Right atrium auricular region (tissue), 2 donors: ENCODE data around the gene API5. TPM values are rescaled to one million over a fixed set of nuclear protein-coding genes. Genes with fewer than 3 reads are reported as not detected.

Experiments
- DNase-seq: peaks from one replicate; pipeline ENCODE4 v3.0.0-alpha.2; 2019; ENCODE audit warnings: low spot score
- H3K27ac ChIP-seq, 2 donors: fragments of 200-600 bp; sonication (generic); 1 replicate in 1 of 2; 2 replicates in 1 of 2; pipeline ENCODE4 v1.5.1; 2016 to 2019
- H3K27me3 ChIP-seq, 2 donors: fragments of 200-600 bp; sonication (generic); one replicate each; pipeline versions ENCODE4 v1.5.1 to v1.6.0; 2017 to 2019
- H3K36me3 ChIP-seq: fragments of 200-600 bp; sonication (generic); one replicate; pipeline ENCODE4 v1.5.1; 2016
- H3K4me1 ChIP-seq, 2 donors: fragments of 200-600 bp; sonication (generic); one replicate each; pipeline versions ENCODE4 v1.5.1 to v1.6.0; 2017 to 2019
- H3K4me3 ChIP-seq, 2 donors: fragments of 200-600 bp; sonication (generic); 1 replicate in 1 of 2; 2 replicates in 1 of 2; pipeline ENCODE4 v1.5.1; 2017 to 2019; ENCODE audit warnings: mild to moderate bottlenecking in 1 of 2, moderate library complexity in 1 of 2
- H3K9me3 ChIP-seq, 2 donors: fragments of 200-600 bp; sonication (generic); one replicate each; pipeline ENCODE4 v1.5.1; 2019
- total RNA-seq, 2 donors: library from RNA; depleted of rRNA; stranded (reverse); fragments of >200 nt; gene quantifications; one replicate each; pipeline ENCODE4 v1.1.0, GENCODE V29; 2016
- TF ChIP-seq, protein P1 (sequence below), 2 donors: fragments of 200-600 bp; sonication (generic); IDR thresholded peaks; one replicate each; pipeline ENCODE4 v1.5.1; 2019; ENCODE audit warnings: antibody characterized with exemption in 2 of 2

The API5 gene
- total RNA-seq, 2 donors from 2014 or later, result 37.7 to 50.3 TPM

GRCh38 chr11:43278193-43278956 is 33.4 kb upstream of the API5 start:
- Histone ChIP-seq H3K9me3 (no peaks in the 10 kb centered on the region), H3K36me3 (no peaks in the 10 kb centered on the region), H3K27me3 (no peaks in the 10 kb centered on the region), H3K27ac (no peak overlapping the region), H3K4me1 (no peaks in the 10 kb centered on the region), H3K4me3 (no peak overlapping the region)
- TF ChIP-seq, protein P1, sequence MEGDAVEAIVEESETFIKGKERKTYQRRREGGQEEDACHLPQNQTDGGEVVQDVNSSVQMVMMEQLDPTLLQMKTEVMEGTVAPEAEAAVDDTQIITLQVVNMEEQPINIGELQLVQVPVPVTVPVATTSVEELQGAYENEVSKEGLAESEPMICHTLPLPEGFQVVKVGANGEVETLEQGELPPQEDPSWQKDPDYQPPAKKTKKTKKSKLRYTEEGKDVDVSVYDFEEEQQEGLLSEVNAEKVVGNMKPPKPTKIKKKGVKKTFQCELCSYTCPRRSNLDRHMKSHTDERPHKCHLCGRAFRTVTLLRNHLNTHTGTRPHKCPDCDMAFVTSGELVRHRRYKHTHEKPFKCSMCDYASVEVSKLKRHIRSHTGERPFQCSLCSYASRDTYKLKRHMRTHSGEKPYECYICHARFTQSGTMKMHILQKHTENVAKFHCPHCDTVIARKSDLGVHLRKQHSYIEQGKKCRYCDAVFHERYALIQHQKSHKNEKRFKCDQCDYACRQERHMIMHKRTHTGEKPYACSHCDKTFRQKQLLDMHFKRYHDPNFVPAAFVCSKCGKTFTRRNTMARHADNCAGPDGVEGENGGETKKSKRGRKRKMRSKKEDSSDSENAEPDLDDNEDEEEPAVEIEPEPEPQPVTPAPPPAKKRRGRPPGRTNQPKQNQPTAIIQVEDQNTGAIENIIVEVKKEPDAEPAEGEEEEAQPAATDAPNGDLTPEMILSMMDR (IDR thresholded peaks at IDR 0.05), result peak in 1 of 2 donors; percentile 54
- DNase-seq, result no peak

DNA sequence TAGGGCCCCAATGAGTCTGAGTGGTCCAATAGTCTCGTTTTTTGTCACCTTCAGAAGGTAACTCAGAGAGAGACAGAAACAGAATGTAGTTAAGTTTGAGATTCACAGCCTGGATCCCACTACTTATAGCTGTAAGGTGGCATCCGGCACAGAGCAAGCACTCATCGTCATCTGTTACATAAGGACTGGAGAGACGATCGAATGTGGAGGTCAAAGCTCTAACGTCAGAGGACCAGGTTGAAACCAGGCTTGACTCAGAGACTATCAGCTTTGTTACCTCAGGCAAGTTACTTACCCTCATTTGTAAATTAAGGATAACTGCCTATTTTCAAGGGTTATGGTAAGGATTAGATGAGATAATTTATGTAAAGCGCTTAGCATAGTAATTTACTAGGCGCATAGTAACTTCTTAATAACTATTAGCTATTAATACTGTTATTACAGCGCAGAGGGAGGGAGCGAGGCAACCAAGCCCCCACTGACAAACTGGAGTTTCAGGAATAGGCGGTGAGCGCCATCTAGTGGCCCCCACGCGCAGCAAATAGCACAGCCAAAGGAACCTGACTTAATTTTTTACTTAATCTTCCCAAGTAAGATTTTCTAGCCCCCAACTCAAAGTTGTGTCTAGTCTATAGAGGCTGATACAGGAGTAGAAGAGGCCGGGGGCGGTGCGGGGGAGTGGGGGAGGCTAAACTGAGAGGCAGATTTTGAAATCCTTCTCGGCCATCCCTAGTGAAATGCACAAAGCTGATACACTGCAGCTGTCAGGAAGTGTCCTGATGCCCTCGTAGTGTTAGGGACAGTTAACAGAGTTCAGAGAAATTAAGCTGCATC is 29.0 kb upstream of the API5 start:
- H3K27ac ChIP-seq, result no peak overlapping the region
- H3K36me3 ChIP-seq, result no peaks in the 10 kb centered on the region
- no peak for DNase-seq
- H3K27me3 ChIP-seq, result no peaks in the 10 kb centered on the region
- H3K9me3 ChIP-seq, result no peaks in the 10 kb centered on the region
- TF ChIP-seq, protein P1 (IDR thresholded peaks at IDR 0.05), result peak; percentile 94 to 96
- no peaks in the 10 kb centered on the region for H3K4me1 ChIP-seq
- H3K4me3 ChIP-seq, result no peak overlapping the region

DNA sequence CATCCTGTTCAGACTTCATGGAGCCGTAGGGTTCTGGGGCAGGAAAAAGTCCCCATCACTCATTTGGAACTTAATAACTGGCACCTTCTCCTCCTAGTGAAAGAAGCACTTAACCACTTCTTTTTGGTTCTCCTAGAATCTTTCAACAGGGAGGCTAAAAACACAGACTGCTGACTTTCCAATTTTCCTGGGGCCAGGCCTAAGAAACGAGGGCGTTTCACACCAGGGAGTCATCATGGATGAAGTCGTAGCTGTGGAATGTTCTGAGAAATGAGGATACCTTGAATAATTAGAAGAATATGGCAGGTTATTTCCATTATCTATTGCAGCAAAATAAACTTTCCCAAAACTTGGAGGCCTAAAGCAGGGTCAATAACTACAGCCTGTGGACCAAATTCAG is 26.0 kb upstream of the API5 start:
- no peak for DNase-seq

DNA sequence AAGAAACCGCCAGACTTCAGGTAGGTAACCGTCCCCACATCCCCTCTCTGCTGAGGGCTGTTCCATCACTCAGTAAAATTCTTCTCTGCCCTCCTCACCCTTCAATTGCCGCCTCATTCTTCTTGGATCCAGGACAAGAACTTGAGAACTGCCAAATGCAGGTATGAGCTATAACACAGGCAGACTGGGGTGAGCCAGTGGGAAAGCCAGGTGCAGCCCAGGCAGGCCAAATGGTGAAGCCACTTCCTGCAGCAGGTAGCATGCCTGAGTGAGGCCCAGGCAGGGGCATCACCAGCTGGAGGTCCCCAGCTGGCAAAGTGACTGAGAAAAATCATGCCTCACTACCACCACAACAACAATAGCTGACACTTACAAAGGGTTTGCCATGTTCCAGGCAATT is 22.4 kb upstream of the API5 start:
- no peaks in the 10 kb centered on the region for H3K36me3 ChIP-seq
- H3K27ac ChIP-seq, result no peak overlapping the region
- no peaks in the 10 kb centered on the region for H3K27me3 ChIP-seq
- DNase-seq, result no peak
- TF ChIP-seq, protein P1 (IDR thresholded peaks at IDR 0.05), result no peak
- H3K9me3 ChIP-seq, result no peaks in the 10 kb centered on the region
- H3K4me3 ChIP-seq, result no peak overlapping the region
- H3K4me1 ChIP-seq, result no peaks in the 10 kb centered on the region

More for the DNA sequence above, 26.0 kb upstream of the API5 start:
- Histone ChIP-seq H3K36me3 (no peaks in the 10 kb centered on the region), H3K4me1 (no peaks in the 10 kb centered on the region), H3K27ac (no peak overlapping the region), H3K4me3 (no peak overlapping the region), H3K27me3 (no peaks in the 10 kb centered on the region), H3K9me3 (no peaks in the 10 kb centered on the region)
- TF ChIP-seq, protein P1 (IDR thresholded peaks at IDR 0.05), result no peak

DNA sequence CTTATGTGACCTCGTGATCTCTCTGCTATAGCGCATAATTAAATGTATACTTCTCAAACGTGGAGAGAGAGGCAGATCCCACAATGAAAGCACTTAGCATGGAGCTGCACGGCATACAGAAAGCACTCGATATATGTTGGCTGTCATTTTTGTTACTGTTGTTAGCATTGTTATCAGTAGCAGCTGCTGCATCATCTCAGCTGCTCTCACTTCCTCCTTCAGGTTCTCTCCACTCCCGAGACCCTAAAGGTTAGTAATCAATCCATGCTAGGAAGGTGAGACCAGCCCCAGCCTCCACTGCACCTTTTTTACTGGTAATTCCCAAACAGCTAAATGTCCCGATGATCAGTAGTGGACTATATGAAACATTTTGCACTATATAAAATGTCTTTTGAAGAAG is 13.4 kb upstream of the API5 start:
- H3K27me3 ChIP-seq, result no peaks in the 10 kb centered on the region

More for the DNA sequence above, 13.4 kb upstream of the API5 start:
- TF ChIP-seq, protein P1 (IDR thresholded peaks at IDR 0.05), result no peak
- Histone ChIP-seq H3K36me3 (no peaks in the 10 kb centered on the region), H3K9me3 (peaks cover 0 to 18% of the 10 kb centered on the region in 2 donors), H3K27ac (no peak overlapping the region), H3K4me3 (no peak overlapping the region), H3K4me1 (no peaks in the 10 kb centered on the region)
- DNase-seq, result no peak
